Uterus (tissue), 4 donors: Measurements from ENCODE around the gene UGT2B17. TPM values are rescaled to one million over a fixed set of nuclear protein-coding genes. Genes with fewer than 3 reads are reported as not detected.
"Not testable (repeated sequence)": the region's sequence is repeated elsewhere in the genome, so short reads cannot be mapped to it uniquely, and the experiment has no call there.

Source experiments
- DNase-seq, 2 donors: peaks; one replicate each; pipeline ENCODE4 v3.0.0-alpha.2; 2019 to 2020
- H3K27ac ChIP-seq, 2 donors: fragments of 200-600 bp; sonication (generic); 1 replicate in 1 of 2; 2 replicates in 1 of 2; pipeline ENCODE4 v1.5.1; 2016 to 2018
- H3K27me3 ChIP-seq, 2 donors: fragments of 200-600 bp; sonication (generic); one replicate each; pipeline ENCODE4 v1.5.1; 2018 to 2019; ENCODE audit warnings: control low read depth in 1 of 2
- H3K36me3 ChIP-seq, 2 donors: fragments of 200-600 bp; sonication (generic); one replicate each; pipeline ENCODE4 v1.5.1; 2019; ENCODE audit warnings: control low read depth in 1 of 2
- H3K4me1 ChIP-seq, 2 donors: fragments of 200-600 bp; sonication (generic); one replicate each; pipeline ENCODE4 v1.5.1; 2018 to 2019; ENCODE audit warnings: control low read depth in 1 of 2
- H3K4me3 ChIP-seq, 2 donors: fragments of 200-600 bp; sonication (generic); 1 replicate in 1 of 2; 2 replicates in 1 of 2; pipeline ENCODE4 v1.5.1; 2018 to 2019; ENCODE audit warnings: mild to moderate bottlenecking in 1 of 2
- H3K9me3 ChIP-seq, 2 donors: fragments of 200-600 bp; sonication (generic); one replicate each; pipeline ENCODE4 v1.5.1; 2019; ENCODE audit warnings: control low read depth in 1 of 2
- CTCF ChIP-seq, 4 experiments: fragments of 200-600 bp in 2 of 4; fragments of 450-650 bp in 2 of 4; sonication (generic) in 2 of 4; IDR thresholded peaks; one replicate each; pipeline ENCODE4 v1.5.1; 2016 to 2019; ENCODE audit warnings: antibody characterized with exemption in 4 of 4, mild to moderate bottlenecking in 2 of 4, moderate library complexity in 1 of 4
- POLR2A ChIP-seq, 2 donors: fragments of 450-650 bp; IDR thresholded peaks; one replicate each; pipeline ENCODE4 v1.6.1; 2016; ENCODE audit warnings: antibody characterized with exemption in 2 of 2, mild to moderate bottlenecking in 1 of 2, moderate library complexity in 1 of 2
- intact Hi-C: fragments of 100-400 bp; cut with DNase I; formaldehyde crosslinking; loops from one replicate; pipeline ENCODE4 v1.15.1; 2023; ENCODE audit warnings: low total_unique reads
- total RNA-seq, 4 donors: library from RNA; depleted of rRNA in 3 of 4; stranded (reverse); fragments of >200 nt in 3 of 4; gene quantifications; one replicate each; pipeline versions ENCODE4 v1.1.0 to v1.2.4, GENCODE V29; 2014 to 2023
- donor health status: DM: yes; HTN: yes; CAD: no.

UGT2B17 gene
- 1 to 10 TPM in 1 of 4 donors, not detected in 3; 1.2 TPM for total RNA-seq

GRCh38 chr4:68576272-68577125 is at the start of gene UGT2B17:
Gene UGT2B17 (minus strand): TSS chr4:68576322. CDS start chr4:68568484, 7,838 bp downstream.
- no peak for DNase-seq
- TF ChIP-seq POLR2A (IDR thresholded peaks at IDR 0.05) (no peak), CTCF (IDR thresholded peaks at IDR 0.05) (no peak)
- no peak within 1 kb of the TSS for H3K27ac ChIP-seq
- no peak within 1 kb of the TSS for H3K4me3 ChIP-seq
- no peaks in the 10 kb centered on the region for H3K9me3 ChIP-seq
- H3K36me3 ChIP-seq = no peaks in the 10 kb centered on the region
- H3K4me1 ChIP-seq = no peaks in the 10 kb centered on the region
- H3K27me3 ChIP-seq = no peaks in the 10 kb centered on the region
- intact Hi-C loops = no loop called here

- H3K4me3 ChIP-seq, intact Hi-C loops, H3K27ac ChIP-seq, H3K9me3 ChIP-seq, H3K4me1 ChIP-seq, H3K36me3 ChIP-seq, H3K27me3 ChIP-seq, DNase-seq: not testable (repeated sequence)
Observed at GRCh38 chr4:68622731-68623130, 46.6 kb upstream of the UGT2B17 start.

GRCh38 chr4:68617003-68617698 is 41.0 kb upstream of the UGT2B17 start:
- no peak for DNase-seq
- TF ChIP-seq CTCF (IDR thresholded peaks at IDR 0.05) (no peak), POLR2A (IDR thresholded peaks at IDR 0.05) (no peak)
- intact Hi-C loops = no loop called here
- H3K36me3 ChIP-seq = no peaks in the 10 kb centered on the region
- H3K4me1 ChIP-seq = no peaks in the 10 kb centered on the region
- H3K27me3 ChIP-seq = no peaks in the 10 kb centered on the region
- no peaks in the 10 kb centered on the region for H3K9me3 ChIP-seq
- H3K4me3 ChIP-seq = no peak overlapping the region
- no peak overlapping the region for H3K27ac ChIP-seq

GRCh38 chr4:68615699-68616422 is 39.7 kb upstream of the UGT2B17 start:
- no peak overlapping the region for H3K27ac ChIP-seq
- H3K4me1 ChIP-seq = no peaks in the 10 kb centered on the region
- intact Hi-C loops = no loop called here
- no peak overlapping the region for H3K4me3 ChIP-seq
- no peaks in the 10 kb centered on the region for H3K36me3 ChIP-seq
- no peaks in the 10 kb centered on the region for H3K9me3 ChIP-seq
- TF ChIP-seq CTCF (IDR thresholded peaks at IDR 0.05) = no peak
- TF ChIP-seq POLR2A (IDR thresholded peaks at IDR 0.05) = no peak
- no peaks in the 10 kb centered on the region for H3K27me3 ChIP-seq
- DNase-seq = no peak

GRCh38 chr4:68613752-68614151 is 37.6 kb upstream of the UGT2B17 start:
- no peaks in the 10 kb centered on the region for H3K36me3 ChIP-seq
- no peak for TF ChIP-seq CTCF (IDR thresholded peaks at IDR 0.05)
- TF ChIP-seq POLR2A (IDR thresholded peaks at IDR 0.05) = no peak
- no peak overlapping the region for H3K4me3 ChIP-seq

More at GRCh38 chr4:68613752-68614151, 37.6 kb upstream of the UGT2B17 start:
- Histone ChIP-seq H3K27ac (no peak overlapping the region), H3K9me3 (no peaks in the 10 kb centered on the region), H3K4me1 (no peaks in the 10 kb centered on the region), H3K27me3 (no peaks in the 10 kb centered on the region)
- intact Hi-C loops = no loop called here
- DNase-seq = no peak
